IPS-NIHi7 (cell line): Measurements from ENCODE around the gene AHNAK.
"Not testable (repeated sequence)": the region's sequence is repeated elsewhere in the genome, so short reads cannot be mapped to it uniquely, and the experiment has no call there.

Experiments
- DNase-seq: peaks from one replicate; pipeline ENCODE4 v3.0.0; 2012; ENCODE audit warnings: mixed read lengths; ENCODE audit errors: extremely low spot score

Gene AHNAK

GRCh38 chr11:62388999-62389398 lies 157.6 kb downstream of the AHNAK start:
- no peak for DNase-seq

- no peak for DNase-seq
Observed at GRCh38 chr11:62387381-62387780, 159.2 kb downstream of the AHNAK start.

DNA sequence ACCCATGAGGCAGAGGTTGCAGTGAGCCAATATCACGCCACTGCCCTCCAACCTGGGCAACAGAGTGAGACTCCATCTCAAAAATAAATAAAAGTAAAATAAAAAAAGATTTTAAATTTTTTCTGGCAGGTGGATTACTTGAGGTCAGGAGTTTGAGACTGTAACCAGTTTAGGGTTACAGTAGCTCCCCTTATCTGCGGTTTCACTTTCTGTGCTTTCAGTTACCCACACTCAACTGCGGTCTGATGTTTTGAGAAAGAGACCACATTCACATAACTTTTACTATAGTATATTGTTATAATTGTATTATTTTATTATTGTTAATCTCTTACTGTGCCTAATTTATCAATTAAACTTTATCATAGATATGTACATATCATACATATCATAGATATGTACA lies 160.5 kb downstream of the AHNAK start:
- DNase-seq = not testable (repeated sequence)

- no peak for DNase-seq
Observed at GRCh38 chr11:62383822-62384221, 162.8 kb downstream of the AHNAK start.
